Limb (tissue), 2 donors: ENCODE data around the gene ITGA2B.
A peak's percentile ranks its signal among the peaks of the same experiment; 100 is the strongest.
"Not testable (repeated sequence)": the region's sequence is repeated elsewhere in the genome, so short reads cannot be mapped to it uniquely, and the experiment has no call there.

Experiments used
- DNase-seq, 2 donors: peaks; one replicate each; pipeline ENCODE4 v3.0.0-alpha.2; 2016; ENCODE audit errors: extremely low spot score in 2 of 2

Gene ITGA2B

GRCh38 chr17:44394112-44394511, 4.7 kb upstream of the ITGA2B start:
- DNase-seq, result not testable (repeated sequence)

- DNase-seq, result no peak
Observed at GRCh38 chr17:44390250-44390870, 911 bp upstream of the ITGA2B start.

GRCh38 chr17:44389723-44390202, 314 bp upstream of the ITGA2B start:
- DNase-seq, result no peak

GRCh38 chr17:44387804-44388203, 1.6 kb downstream of the ITGA2B start:
- no peak for DNase-seq

- no peak for DNase-seq
Observed at GRCh38 chr17:44386182-44386525, 3.3 kb downstream of the ITGA2B start.

GRCh38 chr17:44385287-44386181, 3.9 kb downstream of the ITGA2B start:
- peak; percentile 78 to 92 for DNase-seq

- no peak for DNase-seq
Observed at GRCh38 chr17:44384823-44385286, 4.6 kb downstream of the ITGA2B start.

GRCh38 chr17:44384281-44384822, 5.1 kb downstream of the ITGA2B start:
- DNase-seq, result no peak

GRCh38 chr17:44383861-44384260, 5.6 kb downstream of the ITGA2B start:
- DNase-seq, result no peak

GRCh38 chr17:44383363-44383762, 6.1 kb downstream of the ITGA2B start:
- DNase-seq, result no peak

GRCh38 chr17:44382917-44383316, 6.5 kb downstream of the ITGA2B start:
- DNase-seq, result no peak

- DNase-seq, result no peak
Observed at GRCh38 chr17:44381810-44382305, 7.6 kb downstream of the ITGA2B start.

GRCh38 chr17:44380767-44381166, 8.7 kb downstream of the ITGA2B start:
- DNase-seq, result no peak

- no peak for DNase-seq
Observed at GRCh38 chr17:44379887-44380286, 9.6 kb downstream of the ITGA2B start.

- DNase-seq, result no peak
Observed at GRCh38 chr17:44378171-44378705, 11.2 kb downstream of the ITGA2B start.

- no peak for DNase-seq
Observed at GRCh38 chr17:44376779-44377178, 12.7 kb downstream of the ITGA2B start.

GRCh38 chr17:44376124-44376523, 13.3 kb downstream of the ITGA2B start:
- DNase-seq, result peak in 1 of 2 donors; percentile 49

GRCh38 chr17:44375196-44376017, 14.0 kb downstream of the ITGA2B start:
- no peak for DNase-seq

- peak in 1 of 2 donors; percentile 55 for DNase-seq
Observed at GRCh38 chr17:44374306-44375195, 14.9 kb downstream of the ITGA2B start.

- DNase-seq, result no peak
Observed at GRCh38 chr17:44372036-44372435, 17.4 kb downstream of the ITGA2B start.
